DOHH2 (cell line): ENCODE measurements around the gene TMPO.

Experiments used
- H3F3A ChIP-seq: fragments of 200-600 bp; sonication (generic), shearing (Covaris generic); 2 replicates; pipeline ENCODE4 v1.6.0; 2016; ENCODE audit warnings: antibody characterized with exemption, mild to moderate bottlenecking; ENCODE audit not compliant: control insufficient read depth, insufficient read depth
- H3K27ac ChIP-seq: fragments of 200-600 bp; sonication (generic); 2 replicates; pipeline ENCODE4 v1.5.1; 2014; ENCODE audit warnings: low read depth, mild to moderate bottlenecking, low read length, moderate library complexity
- H3K27me3 ChIP-seq: fragments of 200-600 bp; sonication (generic); 2 replicates; pipeline ENCODE4 v1.6.1; 2014; ENCODE audit warnings: mild to moderate bottlenecking, low read length, mixed read lengths; ENCODE audit not compliant: control insufficient read depth
- H3K36me3 ChIP-seq: fragments of 200-600 bp; sonication (generic); 2 replicates; pipeline ENCODE4 v1.6.1; 2014; ENCODE audit warnings: mild to moderate bottlenecking, low read length, moderate library complexity, mixed read lengths; ENCODE audit not compliant: control insufficient read depth
- H3K4me1 ChIP-seq: fragments of 200-600 bp; sonication (generic); 2 replicates; pipeline ENCODE4 v1.6.1; 2014; ENCODE audit warnings: mild to moderate bottlenecking, low read length, mixed read lengths; ENCODE audit not compliant: control insufficient read depth
- H3K4me2 ChIP-seq: fragments of 200-600 bp; sonication (generic); 2 replicates; pipeline ENCODE4 v1.6.0; 2014; ENCODE audit warnings: mild to moderate bottlenecking, low read length, moderate library complexity
- H3K4me3 ChIP-seq: fragments of 200-600 bp; sonication (generic); 2 replicates; pipeline ENCODE4 v1.5.1; 2014; ENCODE audit warnings: mild to moderate bottlenecking, low read length, mixed read lengths
- H3K79me2 ChIP-seq: fragments of 200-600 bp; sonication (generic); 2 replicates; pipeline ENCODE4 v1.6.1; 2014; ENCODE audit warnings: mild to moderate bottlenecking, low read length, mixed read lengths; ENCODE audit not compliant: control insufficient read depth
- H3K9me2 ChIP-seq: fragments of 200-600 bp; sonication (generic); replicated peaks from 2 replicates; pipeline ENCODE4 v1.6.1; 2014; ENCODE audit warnings: mild to moderate bottlenecking, low read length, mixed read lengths; ENCODE audit not compliant: control insufficient read depth
- H3K9me3 ChIP-seq: fragments of 200-600 bp; sonication (generic); 2 replicates; pipeline ENCODE4 v1.6.1; 2014; ENCODE audit warnings: antibody characterized with exemption, low read length, mixed read lengths; ENCODE audit not compliant: control insufficient read depth, insufficient read depth
- H4K20me1 ChIP-seq: fragments of 200-600 bp; sonication (generic); 2 replicates; pipeline ENCODE4 v1.6.0; 2014; ENCODE audit warnings: low read depth, mild to moderate bottlenecking, antibody characterized with exemption, low read length, moderate library complexity; ENCODE audit not compliant: control insufficient read depth, insufficient read depth
- CTCF ChIP-seq: fragments of 200-600 bp; sonication (generic); IDR thresholded peaks from one replicate; pipeline ENCODE4 v1.5.1; 2014; ENCODE audit warnings: antibody characterized with exemption, mild to moderate bottlenecking, low read depth, low read length; ENCODE audit not compliant: poor library complexity, severe bottlenecking
- EZH2phosphoT487 ChIP-seq: fragments of 200-600 bp; sonication (generic); IDR thresholded peaks from 2 replicates; pipeline ENCODE4 v1.6.1; 2017; ENCODE audit warnings: borderline replicate concordance, mild to moderate bottlenecking, antibody characterized with exemption, low read length, moderate library complexity, mixed read lengths

Gene TMPO

DNA sequence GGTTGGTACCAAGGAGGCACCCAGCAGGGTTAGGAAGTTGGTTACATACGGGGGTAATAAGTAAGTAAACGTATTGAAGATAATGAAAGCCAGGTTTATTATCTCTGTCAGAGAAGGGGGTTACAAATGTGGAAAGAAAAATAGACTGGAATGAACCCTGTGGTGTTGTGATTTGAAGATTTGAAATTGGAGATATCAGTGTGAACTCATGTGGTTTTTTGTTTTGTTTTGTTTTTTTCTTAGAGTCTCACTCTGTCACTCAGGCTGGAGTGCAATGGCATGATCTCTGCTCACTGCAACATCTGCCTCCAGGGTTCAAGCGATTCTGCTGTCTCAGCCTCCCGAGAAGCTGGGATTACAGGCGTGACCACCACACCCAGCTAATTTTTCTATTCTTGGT is 64.0 kb downstream of the TMPO start:
- Histone ChIP-seq H3K27me3 (peaks cover 5% of the 10 kb centered on the region), H3K36me3 (no peaks in the 10 kb centered on the region), H3K9me2 (no peaks in the 10 kb centered on the region), H4K20me1 (no peaks in the 10 kb centered on the region), H3K9me3 (no peaks in the 10 kb centered on the region), H3K27ac (no peak overlapping the region), H3K4me3 (no peak overlapping the region), H3K4me2 (no peak overlapping the region), H3F3A (no peaks in the 10 kb centered on the region), H3K79me2 (no peaks in the 10 kb centered on the region), H3K4me1 (no peaks in the 10 kb centered on the region)
- TF ChIP-seq CTCF (no peak), EZH2phosphoT487 (no peak)

DNA sequence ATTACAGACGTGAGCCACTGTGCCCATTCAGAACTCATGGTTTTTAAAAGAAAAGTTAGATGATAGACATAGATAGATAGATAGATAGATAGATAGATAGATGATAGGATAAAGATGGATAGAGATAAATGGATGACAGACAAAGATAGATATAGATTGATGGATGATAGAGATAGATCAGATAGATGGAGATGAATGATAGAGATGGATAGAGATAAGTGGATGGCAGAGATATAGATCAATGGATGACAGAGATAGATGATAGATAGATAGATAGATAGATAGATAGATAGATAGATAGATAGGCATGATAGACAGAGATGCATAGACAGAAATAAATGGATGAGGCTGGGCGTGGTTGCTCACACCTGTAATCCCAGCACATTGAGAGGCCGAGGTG is 64.4 kb downstream of the TMPO start:
- Histone ChIP-seq H3K79me2 (no peaks in the 10 kb centered on the region), H3K4me3 (no peak overlapping the region), H3K9me2 (no peaks in the 10 kb centered on the region), H3F3A (no peaks in the 10 kb centered on the region), H3K27ac (no peak overlapping the region), H3K9me3 (no peaks in the 10 kb centered on the region), H3K36me3 (no peaks in the 10 kb centered on the region), H3K4me1 (no peaks in the 10 kb centered on the region), H3K4me2 (no peak overlapping the region), H3K27me3 (peaks cover 5% of the 10 kb centered on the region), H4K20me1 (no peaks in the 10 kb centered on the region)
- TF ChIP-seq CTCF, result no peak

- Histone ChIP-seq H3K27me3 (peaks cover 5% of the 10 kb centered on the region), H3F3A (no peaks in the 10 kb centered on the region), H3K4me2 (no peak overlapping the region), H4K20me1 (no peaks in the 10 kb centered on the region), H3K4me1 (no peaks in the 10 kb centered on the region), H3K36me3 (no peaks in the 10 kb centered on the region), H3K9me2 (no peaks in the 10 kb centered on the region), H3K79me2 (no peaks in the 10 kb centered on the region), H3K4me3 (no peak overlapping the region), H3K27ac (no peak overlapping the region), H3K9me3 (no peaks in the 10 kb centered on the region)
- TF ChIP-seq CTCF, result no peak
- TF ChIP-seq EZH2phosphoT487, result no peak
Measured at GRCh38 chr12:98580695-98581094, 65.3 kb downstream of the TMPO start.

DNA sequence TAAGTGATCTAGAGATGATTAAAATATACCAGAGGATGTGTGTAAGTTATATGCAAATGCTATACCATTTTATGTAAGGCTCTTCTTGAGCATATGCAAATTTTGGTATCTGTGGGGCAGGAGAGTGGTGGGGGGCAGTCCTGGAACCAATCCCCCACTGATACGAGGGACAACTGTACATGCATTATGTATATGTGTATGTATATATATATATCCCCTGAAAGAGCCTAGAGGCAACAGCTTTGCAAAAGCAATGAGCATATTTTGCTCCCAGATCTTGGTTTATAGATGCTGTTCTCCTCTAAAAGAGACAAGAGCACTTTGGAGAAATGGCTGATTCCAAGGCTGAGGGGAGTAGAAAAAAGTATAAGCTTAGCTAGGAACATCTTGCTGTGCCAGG is 65.7 kb downstream of the TMPO start:
- H4K20me1 ChIP-seq, result no peaks in the 10 kb centered on the region
- no peaks in the 10 kb centered on the region for H3K9me2 ChIP-seq
- no peaks in the 10 kb centered on the region for H3K4me1 ChIP-seq
- H3F3A ChIP-seq, result no peaks in the 10 kb centered on the region
- no peak overlapping the region for H3K4me2 ChIP-seq
- no peak overlapping the region for H3K27ac ChIP-seq
- no peaks in the 10 kb centered on the region for H3K79me2 ChIP-seq
- H3K27me3 ChIP-seq, result peaks cover 5% of the 10 kb centered on the region
- H3K9me3 ChIP-seq, result no peaks in the 10 kb centered on the region
- H3K36me3 ChIP-seq, result no peaks in the 10 kb centered on the region
- no peak overlapping the region for H3K4me3 ChIP-seq
- TF ChIP-seq CTCF (no peak), EZH2phosphoT487 (no peak)
